ENCODE measurements around the gene SPHKAP. TPM values are rescaled to one million over a fixed set of nuclear protein-coding genes. Genes with fewer than 3 reads are reported as not detected.

Gene SPHKAP
- total RNA-seq, 1 donor from 2014 or later, result not detected

GRCh38 chr2:228140934-228141528, 40.5 kb downstream of the SPHKAP start:
- H3K4me3 Mint-ChIP-seq (ENCODE audit: unreplicated experiment), result no peak overlapping the region
- H3K9me3 Mint-ChIP-seq (ENCODE audit: unreplicated experiment), result no peaks in the 10 kb centered on the region
- Histone ChIP-seq H3K27ac (ENCODE audit: low read depth, low read length) (no peak overlapping the region), H3K27me3 (ENCODE audit: insufficient read depth, low read length) (no peaks in the 10 kb centered on the region), H3K4me2 (ENCODE audit: low read length) (no peak overlapping the region), H3K36me3 (ENCODE audit: insufficient read depth, low read length) (no peaks in the 10 kb centered on the region), H3K9me3 (ENCODE audit: insufficient read depth, low read depth, low read length) (no peaks in the 10 kb centered on the region), H3K4me3 (ENCODE audit: insufficient read depth, low read depth, low read length) (no peak overlapping the region), H3K79me2 (ENCODE audit: insufficient read depth, low read length) (no peaks in the 10 kb centered on the region), H3K4me1 (ENCODE audit: insufficient read depth, low read length) (no peaks in the 10 kb centered on the region), H4K20me1 (ENCODE audit: insufficient read depth, low read length) (no peaks in the 10 kb centered on the region), H3K9ac (ENCODE audit: low read length) (no peak overlapping the region), H2AFZ (ENCODE audit: low read depth, low read length) (no peak overlapping the region)
- FAIRE-seq, result no peak
- no peak for TF ChIP-seq CTCF (IDR thresholded peaks at IDR 0.05; ENCODE audit: insufficient read depth, low read depth, low read length)
- no peak for TF ChIP-seq EZH2 (IDR thresholded peaks at IDR 0.05; ENCODE audit: insufficient read depth, low read length)
- H3K4me1 Mint-ChIP-seq (ENCODE audit: low read depth, unreplicated experiment), result no peaks in the 10 kb centered on the region
- no peaks in the 10 kb centered on the region for H3K27me3 Mint-ChIP-seq (ENCODE audit: low read depth, unreplicated experiment)
- no peak overlapping the region for H3K27ac Mint-ChIP-seq (ENCODE audit: unreplicated experiment)
- no peaks in the 10 kb centered on the region for H3K36me3 Mint-ChIP-seq (ENCODE audit: low read depth, unreplicated experiment)
- no peak for DNase-seq (ENCODE audit: low read depth)

GRCh38 chr2:228136027-228136426, 45.5 kb downstream of the SPHKAP start:
- H3K36me3 ChIP-seq (ENCODE audit: insufficient read depth, low read length), result no peaks in the 10 kb centered on the region
- no peak overlapping the region for H3K4me3 ChIP-seq (ENCODE audit: insufficient read depth, low read depth, low read length)
- no peak for DNase-seq (ENCODE audit: low read depth)
- H3K27ac ChIP-seq (ENCODE audit: low read depth, low read length), result no peak overlapping the region
- Mint-ChIP-seq H3K4me1 (ENCODE audit: low read depth, unreplicated experiment) (no peaks in the 10 kb centered on the region), H3K9me3 (ENCODE audit: unreplicated experiment) (no peaks in the 10 kb centered on the region), H3K36me3 (ENCODE audit: low read depth, unreplicated experiment) (no peaks in the 10 kb centered on the region), H3K4me3 (ENCODE audit: unreplicated experiment) (no peak overlapping the region), H3K27ac (ENCODE audit: unreplicated experiment) (no peak overlapping the region), H3K27me3 (ENCODE audit: low read depth, unreplicated experiment) (no peaks in the 10 kb centered on the region)
- no peak for TF ChIP-seq CTCF (IDR thresholded peaks at IDR 0.05; ENCODE audit: insufficient read depth, low read depth, low read length)
- no peak for TF ChIP-seq EZH2 (IDR thresholded peaks at IDR 0.05; ENCODE audit: insufficient read depth, low read length)
- H3K9ac ChIP-seq (ENCODE audit: low read length), result no peak overlapping the region
- no peaks in the 10 kb centered on the region for H3K4me1 ChIP-seq (ENCODE audit: insufficient read depth, low read length)
- no peak for FAIRE-seq
- H3K79me2 ChIP-seq (ENCODE audit: insufficient read depth, low read length), result no peaks in the 10 kb centered on the region
- no peaks in the 10 kb centered on the region for H4K20me1 ChIP-seq (ENCODE audit: insufficient read depth, low read length)
- no peak overlapping the region for H3K4me2 ChIP-seq (ENCODE audit: low read length)
- H3K27me3 ChIP-seq (ENCODE audit: insufficient read depth, low read length), result no peaks in the 10 kb centered on the region
- H2AFZ ChIP-seq (ENCODE audit: low read depth, low read length), result no peak overlapping the region
- H3K9me3 ChIP-seq (ENCODE audit: insufficient read depth, low read depth, low read length), result no peaks in the 10 kb centered on the region

GRCh38 chr2:228135300-228135699, 46.2 kb downstream of the SPHKAP start:
- no peak for FAIRE-seq
- no peak overlapping the region for H3K27ac Mint-ChIP-seq (ENCODE audit: unreplicated experiment)
- no peaks in the 10 kb centered on the region for H3K4me1 ChIP-seq (ENCODE audit: insufficient read depth, low read length)

More at GRCh38 chr2:228135300-228135699, 46.2 kb downstream of the SPHKAP start:
- H3K27ac ChIP-seq (ENCODE audit: low read depth, low read length), result no peak overlapping the region
- H3K27me3 ChIP-seq (ENCODE audit: insufficient read depth, low read length), result no peaks in the 10 kb centered on the region
- H3K4me3 Mint-ChIP-seq (ENCODE audit: unreplicated experiment), result no peak overlapping the region
- no peak overlapping the region for H3K9ac ChIP-seq (ENCODE audit: low read length)
- H4K20me1 ChIP-seq (ENCODE audit: insufficient read depth, low read length), result no peaks in the 10 kb centered on the region
- no peak overlapping the region for H3K4me3 ChIP-seq (ENCODE audit: insufficient read depth, low read depth, low read length)
- H2AFZ ChIP-seq (ENCODE audit: low read depth, low read length), result no peak overlapping the region
- no peaks in the 10 kb centered on the region for H3K27me3 Mint-ChIP-seq (ENCODE audit: low read depth, unreplicated experiment)
- no peak for DNase-seq (ENCODE audit: low read depth)
- H3K36me3 ChIP-seq (ENCODE audit: insufficient read depth, low read length), result no peaks in the 10 kb centered on the region
- no peaks in the 10 kb centered on the region for H3K36me3 Mint-ChIP-seq (ENCODE audit: low read depth, unreplicated experiment)
- TF ChIP-seq EZH2 (IDR thresholded peaks at IDR 0.05; ENCODE audit: insufficient read depth, low read length) (no peak), CTCF (IDR thresholded peaks at IDR 0.05; ENCODE audit: insufficient read depth, low read depth, low read length) (no peak)
- no peak overlapping the region for H3K4me2 ChIP-seq (ENCODE audit: low read length)
- no peaks in the 10 kb centered on the region for H3K9me3 Mint-ChIP-seq (ENCODE audit: unreplicated experiment)
- H3K9me3 ChIP-seq (ENCODE audit: insufficient read depth, low read depth, low read length), result no peaks in the 10 kb centered on the region
- H3K79me2 ChIP-seq (ENCODE audit: insufficient read depth, low read length), result no peaks in the 10 kb centered on the region
- no peaks in the 10 kb centered on the region for H3K4me1 Mint-ChIP-seq (ENCODE audit: low read depth, unreplicated experiment)

Data from astrocyte (in vitro differentiated cells and primary cell).